GM12873 (cell line): ENCODE measurements around the gene CFAP20DC.

ENCODE experiments used
- TF ChIP-seq, protein P1 (sequence below): IDR thresholded peaks from 2 replicates; pipeline ENCODE4 v1.5.1; 2012; ENCODE audit warnings: low read depth, mild to moderate bottlenecking, moderate library complexity, low read length, control low read depth; ENCODE audit not compliant: insufficient read depth; ENCODE audit errors: missing control alignments

Gene CFAP20DC

GRCh38 chr3:59081071-59081470 lies 31.2 kb upstream of the CFAP20DC start:
- TF ChIP-seq, protein P1, sequence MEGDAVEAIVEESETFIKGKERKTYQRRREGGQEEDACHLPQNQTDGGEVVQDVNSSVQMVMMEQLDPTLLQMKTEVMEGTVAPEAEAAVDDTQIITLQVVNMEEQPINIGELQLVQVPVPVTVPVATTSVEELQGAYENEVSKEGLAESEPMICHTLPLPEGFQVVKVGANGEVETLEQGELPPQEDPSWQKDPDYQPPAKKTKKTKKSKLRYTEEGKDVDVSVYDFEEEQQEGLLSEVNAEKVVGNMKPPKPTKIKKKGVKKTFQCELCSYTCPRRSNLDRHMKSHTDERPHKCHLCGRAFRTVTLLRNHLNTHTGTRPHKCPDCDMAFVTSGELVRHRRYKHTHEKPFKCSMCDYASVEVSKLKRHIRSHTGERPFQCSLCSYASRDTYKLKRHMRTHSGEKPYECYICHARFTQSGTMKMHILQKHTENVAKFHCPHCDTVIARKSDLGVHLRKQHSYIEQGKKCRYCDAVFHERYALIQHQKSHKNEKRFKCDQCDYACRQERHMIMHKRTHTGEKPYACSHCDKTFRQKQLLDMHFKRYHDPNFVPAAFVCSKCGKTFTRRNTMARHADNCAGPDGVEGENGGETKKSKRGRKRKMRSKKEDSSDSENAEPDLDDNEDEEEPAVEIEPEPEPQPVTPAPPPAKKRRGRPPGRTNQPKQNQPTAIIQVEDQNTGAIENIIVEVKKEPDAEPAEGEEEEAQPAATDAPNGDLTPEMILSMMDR: no peak

- TF ChIP-seq, protein P1: no peak
These were observed 30.1 kb upstream of the CFAP20DC start for GRCh38 chr3:59079962-59080361.

DNA sequence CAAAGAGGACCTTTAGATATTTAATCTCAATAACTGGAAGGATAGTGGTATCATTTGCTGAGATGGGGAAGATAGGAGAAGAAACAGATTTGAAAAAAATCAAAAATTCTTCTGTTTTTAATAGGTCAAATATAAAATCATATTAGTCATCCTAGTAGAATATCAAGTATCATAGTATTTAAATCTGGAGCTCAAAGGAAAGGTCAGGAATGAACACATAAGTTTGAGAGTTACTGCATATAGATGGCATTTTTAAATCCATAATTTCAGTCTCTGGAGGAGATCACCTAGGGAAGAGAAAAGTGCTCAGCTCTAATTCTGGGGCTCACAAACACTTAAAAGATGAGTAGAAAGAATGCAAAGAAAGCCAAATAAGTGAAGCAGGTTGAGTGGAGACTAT lies 24.9 kb upstream of the CFAP20DC start:
- TF ChIP-seq, protein P1: no peak

- TF ChIP-seq, protein P1: no peak
These were observed 22.9 kb upstream of the CFAP20DC start for GRCh38 chr3:59072681-59073080.

DNA sequence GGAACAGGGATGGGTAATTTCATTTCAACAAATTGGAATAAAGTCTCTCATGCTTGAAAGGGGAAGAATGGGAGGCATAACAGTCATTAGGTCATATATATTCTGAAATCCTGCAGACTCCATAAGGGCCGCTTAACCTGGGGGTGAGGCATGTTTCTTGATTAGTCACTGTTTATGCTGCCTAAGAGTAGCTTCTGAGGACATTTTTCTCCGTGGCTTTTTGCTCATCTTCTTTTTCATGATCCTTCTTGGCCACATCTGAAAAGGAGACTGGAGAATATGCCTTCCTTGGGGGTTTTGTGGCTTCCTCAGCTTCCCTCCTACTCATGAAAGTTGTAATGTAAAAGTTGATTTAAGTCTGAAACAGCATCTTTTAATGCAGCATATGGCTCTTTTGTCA lies 20.0 kb upstream of the CFAP20DC start:
- TF ChIP-seq, protein P1: no peak

- TF ChIP-seq, protein P1: no peak
These were observed 15.4 kb upstream of the CFAP20DC start for GRCh38 chr3:59065240-59065639.

- TF ChIP-seq, protein P1: no peak
These were observed 14.9 kb upstream of the CFAP20DC start for GRCh38 chr3:59064728-59065127.
